IPS DF 4.7 (cell line): ENCODE data around the gene CLEC18C.
"Not testable (repeated sequence)": the region's sequence is repeated elsewhere in the genome, so short reads cannot be mapped to it uniquely, and the experiment has no call there.

Experiments
- DNase-seq: peaks from one replicate; pipeline ENCODE4 v3.0.0-alpha.2; 2013; ENCODE audit warnings: low spot score; ENCODE audit errors: extremely low read depth

The CLEC18C gene

GRCh38 chr16:70159355-70160348 lies 13.9 kb upstream of the CLEC18C start:
- no peak for DNase-seq

GRCh38 chr16:70160388-70160787 lies 13.2 kb upstream of the CLEC18C start:
- no peak for DNase-seq

- no peak for DNase-seq
These were observed 12.8 kb upstream of the CLEC18C start for GRCh38 chr16:70160821-70161220.

DNA sequence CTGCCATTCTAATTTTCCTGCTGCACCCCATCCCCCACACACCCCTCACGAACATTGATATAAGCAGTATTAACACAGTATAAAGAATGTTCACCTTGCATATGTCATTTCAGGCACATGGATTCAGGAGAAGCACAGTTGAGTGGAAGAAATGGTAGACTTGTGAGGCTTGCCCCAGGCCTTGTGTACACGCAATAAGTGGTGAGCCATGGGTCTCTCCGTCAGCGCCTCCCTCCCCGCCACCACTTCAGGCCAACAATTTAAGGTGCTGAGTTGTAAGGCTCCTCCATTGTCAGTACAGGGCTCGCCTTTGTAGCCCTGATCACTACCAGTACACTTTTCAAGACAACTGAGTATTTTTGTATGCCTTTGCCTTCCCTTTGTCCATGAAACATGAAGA lies 12.2 kb upstream of the CLEC18C start:
- no peak for DNase-seq

DNA sequence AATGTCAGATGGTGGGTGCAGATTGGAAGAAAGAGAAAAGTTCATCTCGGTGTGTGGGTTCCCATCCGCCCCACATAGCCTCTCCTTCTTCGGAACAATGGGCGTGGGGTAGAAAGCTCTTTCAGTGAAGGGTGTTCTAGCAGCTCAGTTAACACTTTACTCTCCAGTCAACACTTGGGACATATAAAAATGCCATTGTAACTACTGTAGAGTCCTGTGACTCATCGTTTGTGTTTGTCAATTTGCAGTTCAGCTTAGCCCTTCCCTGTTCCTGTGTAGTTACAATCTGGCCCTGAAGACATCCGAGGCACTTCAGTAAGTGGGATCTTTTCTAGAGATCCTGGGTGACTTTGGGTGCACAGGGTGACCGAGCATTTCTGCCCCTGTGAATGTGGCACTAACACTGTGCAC lies 11.5 kb upstream of the CLEC18C start:
- no peak for DNase-seq

DNA sequence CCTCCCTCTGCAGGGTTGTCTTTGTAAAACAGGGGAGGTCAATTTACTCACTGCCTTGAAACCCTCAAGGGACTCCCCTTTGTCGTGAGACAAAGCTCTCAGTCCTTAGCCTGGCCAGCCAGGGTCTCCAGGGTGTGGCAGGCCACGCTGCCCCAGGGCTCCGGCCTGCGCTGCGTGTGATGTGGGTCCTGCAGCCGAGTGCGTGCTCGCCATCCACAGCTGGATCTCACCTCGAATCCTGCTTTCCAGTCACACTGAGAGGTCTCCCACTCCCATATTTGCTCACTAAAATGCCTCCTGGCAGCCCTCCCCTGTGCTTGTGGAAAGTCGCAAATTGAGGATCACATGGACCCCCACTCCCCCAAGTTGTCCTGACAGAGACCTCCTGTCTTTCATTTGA lies 10.0 kb upstream of the CLEC18C start:
- DNase-seq, result no peak

- not testable (repeated sequence) for DNase-seq
These were observed 6.9 kb upstream of the CLEC18C start for GRCh38 chr16:70166688-70167087.

DNA sequence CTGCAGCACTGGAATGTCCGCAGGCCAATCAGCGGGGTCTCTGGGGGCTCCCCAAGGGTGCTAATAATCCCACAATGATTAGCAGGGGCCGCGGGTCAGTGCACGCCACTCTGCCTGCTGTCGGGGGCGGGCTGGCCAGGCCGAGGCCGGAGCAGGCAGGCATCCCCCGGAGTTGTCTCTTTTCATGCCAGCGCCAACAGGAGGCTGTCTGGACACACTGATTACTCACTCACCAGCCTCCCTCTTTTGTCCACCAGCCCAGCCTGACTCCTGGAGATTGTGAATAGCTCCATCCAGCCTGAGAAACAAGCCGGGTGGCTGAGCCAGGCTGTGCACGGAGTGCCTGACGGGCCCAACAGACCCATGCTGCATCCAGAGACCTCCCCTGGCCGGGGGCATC lies 329 bp downstream of the CLEC18C start:
- DNase-seq, result not testable (repeated sequence)

- not testable (repeated sequence) for DNase-seq
These were observed 873 bp downstream of the CLEC18C start for GRCh38 chr16:70174387-70174932.

- DNase-seq, result not testable (repeated sequence)
These were observed 14.4 kb downstream of the CLEC18C start for GRCh38 chr16:70187858-70188607.

- DNase-seq, result not testable (repeated sequence)
These were observed 15.0 kb downstream of the CLEC18C start for GRCh38 chr16:70188608-70188915.

DNA sequence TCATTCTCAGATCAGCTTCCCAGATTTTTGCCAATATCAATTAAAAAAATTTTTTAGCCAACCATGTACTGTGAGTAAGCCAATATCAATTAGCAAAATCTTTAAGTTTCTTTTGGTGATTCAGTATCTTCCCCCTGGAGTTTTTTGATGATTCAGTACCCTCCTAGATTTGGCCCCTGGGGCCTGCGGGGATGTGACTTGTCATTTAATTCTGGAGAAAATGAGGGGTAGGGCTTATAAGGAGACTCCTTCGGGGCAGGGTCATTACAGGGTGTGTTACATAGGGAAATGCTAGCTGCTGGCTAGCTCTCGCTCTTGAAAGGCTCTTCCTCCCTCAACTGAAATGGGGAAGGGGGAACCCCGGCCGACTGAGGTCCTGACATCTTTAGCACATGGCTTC lies 17.0 kb downstream of the CLEC18C start:
- not testable (repeated sequence) for DNase-seq

- not testable (repeated sequence) for DNase-seq
These were observed 23.2 kb downstream of the CLEC18C start for GRCh38 chr16:70196683-70197300.

DNA sequence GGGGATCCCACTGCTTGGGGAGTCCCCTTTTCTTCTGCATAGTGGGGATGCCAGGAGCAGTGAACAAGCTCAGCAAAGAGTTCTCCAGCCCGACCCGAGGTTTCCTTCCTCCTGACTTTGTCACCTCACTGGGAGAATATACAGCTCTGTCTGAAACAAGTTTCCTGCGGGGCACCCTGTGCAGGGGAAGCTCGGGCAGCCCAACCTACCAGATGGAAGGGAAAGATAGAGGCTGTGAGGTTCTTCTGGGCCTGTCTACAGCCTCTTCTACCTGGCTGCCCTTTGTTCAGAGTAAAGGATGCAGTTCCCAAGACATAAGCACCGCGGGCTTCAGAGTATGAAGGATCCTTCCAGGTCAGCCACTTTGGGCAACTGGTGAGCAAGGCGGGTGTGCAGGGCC lies 24.0 kb downstream of the CLEC18C start:
- DNase-seq, result not testable (repeated sequence)

DNA sequence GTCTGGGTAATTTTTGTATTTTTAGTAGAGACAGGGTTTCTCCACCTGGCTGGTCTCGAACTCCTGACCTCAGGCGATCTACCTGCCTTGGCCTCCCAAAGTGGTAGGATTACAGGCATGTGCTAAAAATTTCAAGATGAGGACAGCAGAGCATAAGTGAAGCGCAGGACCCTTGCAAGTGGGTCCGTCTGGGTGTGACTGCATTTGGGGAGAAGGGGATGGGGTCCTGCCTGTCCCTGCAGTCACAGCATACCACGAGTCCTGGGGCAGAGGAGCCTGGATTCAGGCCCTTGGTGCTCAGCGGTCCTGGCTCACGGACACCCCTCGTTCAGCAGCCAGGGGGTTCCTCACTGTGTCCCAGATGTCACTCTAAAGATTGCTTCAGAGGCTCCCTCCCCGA lies 24.6 kb downstream of the CLEC18C start:
- DNase-seq, result not testable (repeated sequence)

DNA sequence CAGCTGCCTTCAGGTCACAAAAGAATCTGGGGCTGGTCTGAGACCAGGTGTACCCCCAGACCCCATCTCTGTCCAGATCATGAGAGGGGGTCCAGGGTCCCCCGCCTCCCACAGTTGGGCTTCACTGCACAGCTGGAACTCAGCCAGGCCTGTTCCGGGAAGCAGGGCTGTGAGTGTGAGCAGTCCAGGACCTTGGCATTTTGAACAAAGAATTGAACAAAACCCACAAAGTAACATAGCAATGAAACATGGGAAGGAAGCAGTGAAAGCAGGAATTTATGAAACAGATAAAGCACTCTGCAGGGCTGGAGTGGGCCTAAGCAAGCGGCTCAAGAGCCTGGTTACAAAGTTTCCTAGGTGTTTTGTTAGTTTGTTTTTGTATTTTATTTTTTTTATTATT lies 25.1 kb downstream of the CLEC18C start:
- DNase-seq, result not testable (repeated sequence)

DNA sequence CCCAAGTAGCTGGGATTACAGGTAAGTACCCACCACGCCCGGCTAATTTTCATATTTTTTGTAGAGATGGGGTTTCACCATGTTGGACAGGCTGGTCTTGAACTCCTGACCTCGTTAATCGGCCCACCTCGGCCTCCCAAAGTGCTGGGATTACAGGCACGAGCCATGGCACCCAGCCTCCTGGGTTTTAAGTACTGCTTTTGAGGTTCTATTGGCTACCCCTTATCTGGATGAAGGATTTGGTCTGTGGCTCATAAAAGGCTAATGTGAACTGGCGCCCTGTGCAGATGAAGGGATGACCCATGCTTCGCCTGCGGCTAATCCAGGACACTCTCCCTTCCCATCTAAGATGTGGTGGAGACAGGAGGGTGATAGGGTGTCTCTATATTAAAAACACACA lies 25.6 kb downstream of the CLEC18C start:
- not testable (repeated sequence) for DNase-seq

- DNase-seq, result not testable (repeated sequence)
These were observed 26.5 kb downstream of the CLEC18C start for GRCh38 chr16:70200063-70200462.

DNA sequence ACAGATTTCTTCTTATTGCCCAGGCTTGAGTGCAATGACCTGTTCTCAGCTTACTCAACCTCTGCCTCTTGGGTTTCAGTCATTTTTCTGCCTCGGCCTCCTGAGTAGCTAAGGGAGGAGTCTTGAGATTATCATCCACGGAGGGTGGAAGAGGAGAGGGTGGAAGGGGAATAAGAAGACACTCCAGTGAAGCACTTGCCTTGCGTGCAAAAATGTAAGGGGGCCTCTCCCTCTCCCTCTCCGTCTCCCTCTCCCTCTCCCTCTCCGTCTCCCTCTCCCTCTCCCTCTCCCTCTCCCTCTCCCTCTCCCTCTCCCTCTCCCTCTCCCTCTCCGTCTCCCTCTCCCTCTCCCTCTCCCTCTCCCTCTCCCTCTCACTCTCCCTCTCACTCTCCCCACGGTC lies 29.9 kb downstream of the CLEC18C start:
- DNase-seq, result not testable (repeated sequence)

DNA sequence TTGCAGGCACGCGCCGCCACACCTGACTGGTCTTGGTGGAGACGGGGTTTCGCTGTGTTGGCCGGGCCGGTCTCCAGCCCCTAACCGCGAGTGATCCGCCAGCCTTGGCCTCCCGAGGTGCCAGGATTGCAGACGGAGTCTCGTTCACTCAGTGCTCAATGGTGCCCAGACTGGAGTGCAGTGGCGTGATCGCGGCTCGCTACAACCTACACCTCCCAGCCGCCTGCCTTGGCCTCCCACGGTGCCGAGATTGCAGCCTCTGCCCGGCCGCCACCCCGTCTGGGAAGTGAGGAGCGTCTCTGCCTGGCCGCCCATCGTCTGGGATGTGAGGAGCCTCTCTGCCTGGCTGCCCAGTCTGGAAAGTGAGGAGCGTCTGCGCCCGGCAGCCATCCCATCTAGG lies 30.4 kb downstream of the CLEC18C start:
- not testable (repeated sequence) for DNase-seq

DNA sequence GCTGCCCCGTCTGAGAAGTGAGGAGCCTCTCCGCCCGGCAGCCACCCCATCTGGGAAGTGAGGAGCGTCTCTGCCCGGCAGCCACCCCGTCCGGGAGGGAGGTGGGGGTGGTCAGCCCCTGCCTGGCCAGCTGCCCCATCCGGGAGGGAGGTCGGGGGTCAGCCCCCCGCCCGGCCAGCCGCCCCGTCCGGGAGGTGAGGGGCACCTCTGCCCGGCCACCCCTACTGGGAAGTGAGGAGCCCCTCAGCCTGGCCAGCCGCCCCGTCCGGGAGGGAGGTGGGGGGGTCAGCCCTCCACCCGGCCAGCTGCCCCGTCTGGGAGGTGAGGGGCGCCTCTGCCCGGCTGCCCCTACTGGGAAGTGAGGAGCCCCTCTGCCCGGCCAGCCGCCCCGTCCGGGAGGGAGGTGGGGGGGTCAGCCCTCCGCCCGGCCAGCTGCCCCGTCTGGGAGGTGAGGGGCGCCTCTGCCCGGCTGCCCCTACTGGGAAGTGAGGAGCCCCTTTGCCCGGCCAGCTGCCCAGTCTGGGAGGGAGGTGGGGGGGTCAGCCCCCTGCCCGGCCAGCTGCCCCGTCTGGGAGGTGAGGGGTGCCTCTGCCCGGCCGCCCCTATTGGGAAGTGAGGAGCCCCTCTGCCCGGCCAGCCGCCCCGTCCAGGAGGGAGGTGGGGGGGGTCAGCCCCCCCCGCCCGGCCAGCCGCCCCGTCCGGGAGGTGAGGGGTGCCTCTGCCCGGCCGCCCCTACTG lies 31.2 kb downstream of the CLEC18C start:
- not testable (repeated sequence) for DNase-seq
